SHP77 (cell line): ENCODE measurements around the gene NEK8.

Experiments used
- DNase-seq, 2 experiments: peaks; one replicate each; lab custom pipeline; 2025; lab: John Stamatoyannopoulos, UW

The NEK8 gene

DNA sequence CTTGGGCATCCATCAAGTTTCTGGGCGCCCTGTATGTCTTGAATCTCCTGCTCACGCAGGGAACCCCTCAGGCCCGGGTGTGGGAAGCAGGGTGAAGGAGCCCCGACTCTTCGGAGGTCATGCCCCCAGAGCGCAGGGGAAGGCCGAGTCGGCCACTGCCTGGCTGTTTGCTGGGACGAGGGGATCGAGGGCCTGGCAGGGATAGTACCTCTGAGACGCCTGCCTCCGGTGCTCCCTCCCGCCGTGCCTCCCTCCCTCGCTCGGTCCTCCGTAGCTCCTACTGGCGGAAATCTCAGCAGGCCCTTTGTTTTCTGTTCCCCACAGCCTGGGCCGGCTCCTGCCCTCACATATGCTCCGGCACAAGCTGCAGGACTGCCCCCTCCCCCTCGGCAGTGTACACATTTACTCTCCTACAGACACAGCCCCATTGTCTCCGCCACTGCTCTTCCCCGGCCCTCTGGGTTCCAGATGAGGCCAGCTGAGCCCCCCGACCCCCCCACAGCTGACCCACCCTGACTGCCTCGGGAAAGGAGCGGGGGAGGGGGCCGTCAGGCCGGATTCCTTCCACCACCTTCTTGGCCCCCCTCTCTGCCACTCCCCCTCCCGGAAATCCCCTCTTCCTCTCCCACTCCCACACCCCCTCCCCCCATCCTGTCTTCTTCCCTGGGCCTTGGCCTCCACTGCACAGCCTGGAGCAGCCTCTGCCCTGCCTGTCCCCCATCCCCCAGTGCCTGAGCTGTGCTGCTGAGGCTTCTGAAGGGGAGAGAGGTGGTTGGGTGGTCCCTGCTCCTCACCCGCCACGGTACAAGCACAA is 16.6 kb downstream of the NEK8 start:
- DNase-seq: peak in 1 of 2 experiments; percentile 51

DNA sequence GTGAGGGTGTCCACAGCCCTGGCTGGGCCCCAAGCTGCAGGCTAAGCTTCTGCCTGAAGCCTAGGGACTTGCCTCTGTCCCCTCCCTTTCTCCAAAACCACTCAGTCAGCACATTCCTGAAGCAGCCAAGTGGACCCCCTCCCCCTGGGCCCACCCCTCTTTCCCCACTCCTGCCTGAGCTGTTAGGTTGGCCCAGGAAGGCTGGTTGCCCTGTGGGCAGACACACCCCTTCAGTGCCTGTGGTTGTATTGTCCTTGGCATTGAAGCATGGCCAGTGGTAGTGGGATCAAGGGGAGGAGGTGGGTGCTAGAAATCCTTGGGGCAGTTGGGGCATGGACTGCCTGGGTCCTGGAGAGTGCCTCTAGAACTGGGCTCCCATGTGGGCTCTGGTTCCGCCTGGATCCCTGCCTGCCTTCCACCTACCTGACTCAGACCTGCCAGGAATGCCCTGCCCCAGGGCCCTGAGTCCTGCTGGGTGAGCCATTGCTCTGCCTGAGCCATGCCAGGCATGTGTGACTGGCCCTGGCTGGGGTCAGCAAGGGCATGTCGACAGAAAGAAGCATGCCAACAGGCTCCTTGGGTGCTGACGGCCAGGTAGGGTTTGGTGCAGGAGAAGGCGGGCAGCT is 17.3 kb downstream of the NEK8 start:
- no peak for DNase-seq

DNA sequence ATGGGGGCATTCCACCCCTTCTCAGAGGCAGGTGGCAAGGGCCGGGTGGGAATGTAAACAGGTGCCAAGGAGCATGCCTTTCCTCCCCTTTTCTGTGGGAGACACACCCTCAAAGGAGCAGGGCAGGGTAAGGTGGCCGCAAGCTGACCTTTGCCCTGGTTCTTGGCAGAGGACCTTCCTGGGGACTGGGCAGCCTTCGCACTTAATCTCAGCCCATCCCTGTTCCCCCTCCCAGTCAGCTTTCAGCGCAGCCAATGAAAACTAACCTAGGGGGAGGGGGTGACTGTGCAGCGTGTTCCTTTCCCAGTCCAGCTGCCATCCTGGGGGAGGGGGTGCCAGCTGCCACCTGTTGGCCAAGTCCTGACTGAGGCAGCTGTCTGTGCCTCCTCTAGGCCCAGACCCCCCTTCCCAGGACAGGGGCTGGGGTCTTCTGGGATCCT is 18.0 kb downstream of the NEK8 start:
- peak; percentile 62 to 80 for DNase-seq

DNA sequence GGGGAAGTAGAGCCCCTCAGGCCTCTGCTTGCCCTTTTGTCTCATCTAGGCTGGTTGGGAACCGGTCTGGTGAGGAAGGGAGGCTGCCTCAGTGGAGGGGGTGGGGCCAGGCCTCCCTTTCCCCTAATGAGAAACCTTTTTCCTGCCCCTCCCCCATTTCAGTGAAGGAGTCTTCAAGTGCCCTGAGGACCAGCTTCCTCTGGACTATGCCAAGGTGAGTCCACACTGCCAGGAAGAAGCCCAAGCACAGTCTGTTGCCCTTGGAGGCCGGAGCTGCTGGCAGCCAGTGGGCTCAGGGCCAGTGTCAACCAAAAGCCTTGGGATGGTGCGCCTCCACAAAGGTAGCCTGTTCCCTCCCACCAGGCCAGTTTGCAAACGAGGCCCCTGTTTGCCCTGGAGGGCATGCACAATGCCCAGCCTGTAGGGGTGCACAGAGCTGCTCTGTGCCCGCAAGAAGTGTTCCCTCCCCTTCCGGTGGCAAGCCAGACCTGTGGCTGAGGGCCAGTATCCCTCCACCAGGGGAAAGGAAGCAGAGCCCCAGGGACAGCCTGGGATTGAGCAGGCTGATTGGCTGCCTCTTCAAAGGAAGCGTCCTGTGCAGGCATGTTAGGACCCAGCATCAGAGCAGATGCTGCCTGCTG is 18.6 kb downstream of the NEK8 start:
- DNase-seq: peak; percentile 21 to 22

DNA sequence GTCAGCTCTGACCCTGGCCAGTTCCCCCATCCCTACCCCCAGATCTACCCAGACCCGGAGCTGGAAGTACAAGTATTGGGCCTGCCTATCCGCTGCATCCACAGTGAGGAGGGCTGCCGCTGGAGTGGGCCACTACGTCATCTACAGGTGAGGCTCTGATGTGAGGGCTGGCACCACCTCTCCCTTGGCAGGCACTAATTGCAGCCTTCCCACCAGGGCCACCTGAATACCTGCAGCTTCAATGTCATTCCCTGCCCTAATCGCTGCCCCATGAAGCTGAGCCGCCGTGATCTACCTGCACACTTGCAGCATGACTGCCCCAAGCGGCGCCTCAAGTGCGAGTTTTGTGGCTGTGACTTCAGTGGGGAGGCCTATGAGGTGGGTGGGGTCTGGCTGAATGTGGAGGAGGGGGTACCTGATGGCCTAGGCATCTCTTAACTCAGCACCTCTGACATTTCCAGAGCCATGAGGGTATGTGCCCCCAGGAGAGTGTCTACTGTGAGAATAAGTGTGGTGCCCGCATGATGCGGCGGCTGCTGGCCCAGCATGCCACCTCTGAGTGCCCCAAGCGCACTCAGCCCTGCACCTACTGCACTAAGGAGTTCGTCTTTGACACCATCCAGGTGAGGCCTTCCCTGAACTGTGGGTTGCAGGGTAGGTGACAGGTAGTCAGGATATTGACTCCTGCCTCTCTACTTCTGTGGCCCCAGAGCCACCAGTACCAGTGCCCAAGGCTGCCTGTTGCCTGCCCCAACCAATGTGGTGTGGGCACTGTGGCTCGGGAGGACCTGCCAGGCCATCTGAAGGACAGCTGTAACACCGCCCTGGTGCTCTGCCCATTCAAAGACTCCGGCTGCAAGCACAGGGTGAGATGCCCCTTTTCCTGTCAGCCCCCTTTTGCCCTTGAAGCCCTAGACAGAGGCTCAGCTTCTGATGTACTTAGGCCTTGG is 19.5 kb downstream of the NEK8 start:
- DNase-seq: no peak

DNA sequence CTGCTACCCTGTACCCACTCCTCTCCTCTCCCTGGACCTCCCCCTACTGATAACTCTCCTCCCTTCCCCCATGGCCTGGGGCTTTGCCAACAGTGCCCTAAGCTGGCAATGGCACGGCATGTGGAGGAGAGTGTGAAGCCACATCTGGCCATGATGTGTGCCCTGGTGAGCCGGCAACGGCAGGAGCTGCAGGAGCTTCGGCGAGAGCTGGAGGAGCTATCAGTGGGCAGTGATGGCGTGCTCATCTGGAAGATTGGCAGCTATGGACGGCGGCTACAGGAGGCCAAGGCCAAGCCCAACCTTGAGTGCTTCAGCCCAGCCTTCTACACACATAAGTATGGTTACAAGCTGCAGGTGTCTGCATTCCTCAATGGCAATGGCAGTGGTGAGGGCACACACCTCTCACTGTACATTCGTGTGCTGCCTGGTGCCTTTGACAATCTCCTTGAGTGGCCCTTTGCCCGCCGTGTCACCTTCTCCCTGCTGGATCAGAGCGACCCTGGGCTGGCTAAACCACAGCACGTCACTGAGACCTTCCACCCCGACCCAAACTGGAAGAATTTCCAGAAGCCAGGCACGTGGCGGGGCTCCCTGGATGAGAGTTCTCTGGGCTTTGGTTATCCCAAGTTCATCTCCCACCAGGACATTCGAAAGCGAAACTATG is 20.4 kb downstream of the NEK8 start:
- DNase-seq: no peak

DNA sequence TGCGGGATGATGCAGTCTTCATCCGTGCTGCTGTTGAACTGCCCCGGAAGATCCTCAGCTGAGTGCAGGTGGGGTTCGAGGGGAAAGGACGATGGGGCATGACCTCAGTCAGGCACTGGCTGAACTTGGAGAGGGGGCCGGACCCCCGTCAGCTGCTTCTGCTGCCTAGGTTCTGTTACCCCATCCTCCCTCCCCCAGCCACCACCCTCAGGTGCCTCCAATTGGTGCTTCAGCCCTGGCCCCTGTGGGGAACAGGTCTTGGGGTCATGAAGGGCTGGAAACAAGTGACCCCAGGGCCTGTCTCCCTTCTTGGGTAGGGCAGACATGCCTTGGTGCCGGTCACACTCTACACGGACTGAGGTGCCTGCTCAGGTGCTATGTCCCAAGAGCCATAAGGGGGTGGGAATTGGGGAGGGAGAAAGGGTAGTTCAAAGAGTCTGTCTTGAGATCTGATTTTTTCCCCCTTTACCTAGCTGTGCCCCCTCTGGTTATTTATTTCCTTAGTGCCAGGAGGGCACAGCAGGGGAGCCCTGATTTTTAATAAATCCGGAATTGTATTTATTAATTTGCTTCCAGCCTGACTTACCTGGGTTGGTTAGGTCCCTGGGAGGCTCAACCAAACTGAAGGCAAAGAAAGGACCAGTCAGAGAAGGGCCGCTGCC is 21.1 kb downstream of the NEK8 start:
- DNase-seq: no peak

DNA sequence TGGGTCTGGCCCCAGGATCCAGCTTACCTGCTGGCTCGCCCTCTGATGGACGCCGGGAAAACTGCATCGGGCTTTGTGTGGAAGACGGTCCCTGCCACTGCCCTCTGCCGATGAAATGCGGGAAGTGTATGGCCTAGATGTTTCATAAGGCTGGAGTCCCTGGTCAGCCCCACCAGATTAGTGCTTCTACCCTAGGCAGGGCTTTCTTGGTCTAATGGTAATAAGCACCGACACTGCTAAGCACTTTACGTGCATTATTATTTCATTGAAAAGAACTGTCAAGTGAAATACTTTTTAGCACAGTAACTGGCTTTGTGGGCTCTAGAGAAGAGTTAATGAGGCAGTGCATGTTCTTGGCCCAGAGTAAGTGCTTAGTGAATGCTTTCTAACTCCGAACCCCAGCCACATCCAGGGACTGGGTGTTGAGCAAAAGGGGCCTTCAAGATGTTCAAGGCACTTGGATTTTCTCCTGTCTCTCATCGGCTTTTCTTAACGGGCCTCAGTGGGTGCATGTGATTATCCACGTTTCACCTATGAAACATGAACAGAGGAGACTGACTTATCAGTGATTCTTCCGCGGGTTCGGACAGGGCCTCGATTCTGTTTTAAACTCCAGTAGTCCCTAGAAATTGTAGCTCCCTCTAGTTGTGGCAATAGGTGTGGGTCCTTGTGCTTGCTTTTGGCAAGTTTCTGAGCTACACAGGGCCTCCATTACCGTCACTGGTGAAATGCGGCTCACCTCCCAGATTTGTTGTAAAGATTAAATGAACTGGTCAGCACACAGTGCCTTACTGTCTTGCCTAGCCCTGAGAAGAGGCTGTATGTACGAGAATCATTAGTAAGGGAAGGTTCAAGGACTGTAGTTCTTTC is 21.8 kb downstream of the NEK8 start:
- DNase-seq: peak; percentile 90 to 91

DNA sequence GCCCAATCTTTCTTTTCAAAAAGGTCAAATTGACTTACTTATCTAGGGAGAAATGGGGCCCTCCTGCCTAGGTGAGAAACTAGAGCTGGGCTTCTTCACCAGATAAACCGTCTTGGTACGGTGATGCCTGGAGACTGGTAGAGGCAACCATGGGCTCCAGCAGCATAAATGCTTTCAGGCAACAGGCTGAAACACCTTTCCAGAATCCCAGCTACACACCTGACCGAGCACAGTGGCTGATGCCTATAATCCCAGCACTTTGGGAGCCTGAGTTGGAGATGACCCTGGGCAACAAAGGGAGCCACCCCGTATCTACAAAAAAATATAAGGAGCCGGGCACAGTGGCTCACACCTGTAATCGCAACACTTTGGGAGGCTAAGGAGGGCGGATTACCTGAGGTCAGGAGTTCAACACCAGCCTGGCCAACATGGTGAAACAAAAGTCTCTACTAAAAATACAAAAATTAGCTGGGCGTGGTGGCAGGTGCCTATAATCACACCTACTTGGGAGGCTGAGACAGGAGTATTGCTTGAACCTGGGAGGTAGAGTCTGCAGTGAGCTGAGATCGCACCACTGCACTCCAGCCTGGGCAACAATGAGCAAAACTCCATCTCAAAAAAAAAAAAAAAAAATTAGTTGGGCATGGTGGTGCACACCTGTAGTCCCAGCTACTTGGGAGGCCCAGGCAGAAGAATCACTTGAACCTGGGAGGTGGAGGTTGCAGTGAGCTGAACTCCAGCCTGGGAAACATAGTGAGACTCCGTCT is 23.2 kb downstream of the NEK8 start:
- DNase-seq: no peak

DNA sequence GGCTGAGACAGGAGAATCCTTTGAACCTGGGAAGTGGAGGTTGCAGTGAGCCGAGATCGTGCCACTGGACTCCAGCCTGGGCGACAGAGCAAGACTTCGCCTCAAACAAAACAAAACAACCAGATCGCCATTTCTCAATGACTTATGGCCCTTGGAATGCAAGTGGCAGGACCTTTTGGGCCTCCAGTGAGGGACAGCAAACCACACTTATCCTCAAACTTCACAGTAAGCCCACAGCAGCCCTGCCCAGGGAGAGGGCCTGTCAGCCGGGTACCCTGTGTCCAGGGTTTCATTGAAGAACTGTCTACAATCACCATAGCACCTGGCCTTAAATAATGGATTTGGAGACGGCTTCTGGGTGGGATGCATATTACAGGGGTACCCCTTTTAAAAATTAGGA is 26.9 kb downstream of the NEK8 start:
- DNase-seq: no peak

DNA sequence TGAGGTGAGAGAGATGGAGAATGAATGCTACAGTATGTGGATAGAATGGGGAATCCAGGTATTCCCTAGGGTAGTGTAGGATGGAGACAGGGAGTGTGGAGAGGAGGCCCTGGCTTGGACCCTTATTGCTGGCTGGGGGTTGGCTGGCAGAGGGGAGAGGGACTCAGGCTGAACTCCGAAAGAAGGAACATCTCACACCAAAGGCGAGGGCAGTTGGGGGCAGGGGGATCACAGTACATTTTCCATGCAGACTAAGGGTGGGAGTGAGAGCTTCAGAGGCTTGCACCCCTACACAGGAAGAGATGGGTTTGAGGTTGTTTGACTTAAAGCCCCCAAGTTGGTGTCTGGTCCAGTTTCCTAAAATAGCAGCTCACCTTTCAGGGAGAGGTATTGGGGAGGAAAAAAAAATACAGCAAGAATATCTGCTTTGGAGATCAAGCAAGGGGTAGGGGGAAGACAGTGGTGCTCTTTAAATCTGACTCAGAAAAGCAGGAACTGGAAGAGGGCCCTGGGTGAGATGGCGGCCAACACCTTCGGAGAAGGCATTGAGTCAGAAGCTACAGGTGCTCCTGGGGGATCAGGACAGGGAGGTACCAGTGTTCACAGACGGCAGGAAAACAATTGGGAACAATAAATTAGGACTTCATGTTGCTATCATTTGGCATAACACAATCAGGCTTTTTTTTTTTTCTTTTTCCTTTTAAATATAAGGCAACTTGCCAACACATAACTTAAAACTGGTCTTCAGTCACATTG is 27.6 kb downstream of the NEK8 start:
- no peak for DNase-seq

DNA sequence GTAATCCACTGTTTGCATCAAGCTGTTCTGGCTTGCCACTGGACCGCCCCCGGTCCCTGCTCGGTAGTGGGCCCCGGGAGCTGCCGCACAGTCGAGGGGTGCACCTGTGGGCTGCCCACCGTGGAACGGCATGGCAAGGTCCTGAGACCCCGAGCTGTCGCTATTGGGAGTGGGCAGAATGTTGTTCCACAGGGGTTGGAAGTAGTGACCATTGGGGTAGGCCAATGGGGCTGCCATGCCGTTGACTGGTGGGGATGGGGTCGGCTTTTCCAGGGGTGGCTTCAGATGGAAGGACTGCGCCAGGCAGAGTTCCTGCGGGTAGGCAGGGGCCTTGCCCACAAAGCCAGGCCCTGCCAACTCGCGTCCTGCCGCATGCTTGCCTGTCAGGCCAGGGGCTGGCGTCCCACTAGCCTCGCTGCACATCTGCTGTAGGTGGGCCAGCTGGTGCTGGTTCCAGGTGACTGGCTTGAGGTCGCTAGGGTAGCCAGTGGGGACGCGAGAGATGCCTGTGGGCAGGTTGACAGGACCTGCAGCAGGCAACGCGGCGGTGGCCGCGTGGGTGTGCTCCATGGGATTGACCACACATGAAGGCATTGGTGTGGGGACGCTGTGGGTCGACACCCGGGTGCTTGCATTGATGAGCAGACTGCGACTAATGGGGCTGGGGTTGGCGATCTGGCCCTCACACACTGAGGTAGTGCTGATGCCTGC is 30.0 kb downstream of the NEK8 start:
- no peak for DNase-seq

DNA sequence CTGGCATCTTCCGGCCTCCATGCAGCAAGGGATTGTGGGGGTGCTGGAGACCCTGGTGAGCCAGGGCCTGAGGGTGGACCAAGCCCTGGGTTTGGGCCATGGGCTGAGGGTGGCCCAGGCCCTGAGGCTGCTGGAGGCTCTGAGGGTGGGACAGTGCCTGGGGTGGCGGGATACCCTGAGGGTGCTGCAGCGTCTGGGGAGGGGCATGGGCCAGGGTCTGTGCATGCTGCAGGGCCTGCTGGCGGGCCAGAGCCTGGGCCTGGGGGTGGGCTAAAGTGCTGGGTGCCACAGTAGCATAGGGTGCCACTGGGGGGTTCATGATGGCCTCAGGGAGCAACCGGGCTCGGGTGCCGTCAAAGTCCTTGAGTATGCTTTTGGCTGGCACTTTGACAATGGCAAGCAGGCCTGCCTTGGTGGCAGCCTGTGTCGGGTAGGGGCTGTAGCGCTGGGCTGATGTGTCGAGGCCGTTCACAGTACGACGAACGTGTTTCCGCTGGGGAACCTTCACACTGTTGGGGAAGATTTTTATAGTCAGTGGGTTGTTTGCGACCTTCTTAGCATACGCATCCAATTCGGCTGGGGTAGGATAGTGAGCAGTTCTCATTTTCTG is 30.8 kb downstream of the NEK8 start:
- no peak for DNase-seq

DNA sequence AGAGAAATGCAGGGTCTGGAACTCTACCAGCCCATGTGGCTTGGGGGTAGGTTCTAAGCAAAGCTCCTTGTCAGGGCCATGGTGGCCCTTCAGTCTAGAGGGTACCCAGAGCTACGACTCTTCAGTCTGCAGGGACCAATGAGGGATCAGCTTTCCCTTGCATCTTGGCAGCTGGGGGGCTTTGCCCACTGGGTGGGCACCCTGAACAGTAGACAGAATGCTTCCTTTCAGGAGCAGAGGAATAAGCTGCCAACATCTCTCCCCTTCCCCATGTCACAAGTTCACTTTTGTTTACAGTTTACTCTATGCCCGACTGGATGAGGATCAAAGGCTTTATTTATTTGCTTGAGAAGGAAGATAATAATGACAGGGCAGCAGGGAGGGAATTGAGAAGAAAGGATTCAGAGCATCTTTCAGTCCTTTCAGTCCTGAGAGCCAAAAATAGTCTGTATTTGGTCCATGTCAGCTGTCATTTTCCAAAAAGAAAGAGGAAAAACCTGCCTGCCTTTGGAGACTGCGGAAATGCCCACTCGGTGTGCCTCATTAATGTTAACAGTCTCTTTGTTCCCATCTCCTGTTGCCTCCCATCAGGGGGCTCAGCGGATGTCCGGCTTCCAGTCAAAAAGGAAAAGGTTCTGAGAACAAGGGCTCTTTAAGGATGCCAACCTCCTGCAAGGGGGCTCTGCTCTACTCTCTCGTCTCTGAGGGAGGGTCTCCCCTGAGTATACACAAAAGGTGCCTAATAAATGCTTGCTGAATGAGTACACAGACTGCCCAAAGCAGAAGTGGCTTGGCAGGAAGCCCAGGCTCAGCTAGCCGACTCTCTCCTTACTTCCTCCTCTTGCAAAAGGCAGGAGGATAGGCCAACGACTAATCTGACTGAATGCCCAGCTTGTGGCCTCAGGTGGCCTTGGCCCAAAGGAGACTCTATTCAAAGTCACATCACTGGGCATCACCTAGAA is 32.3 kb downstream of the NEK8 start:
- DNase-seq: no peak

DNA sequence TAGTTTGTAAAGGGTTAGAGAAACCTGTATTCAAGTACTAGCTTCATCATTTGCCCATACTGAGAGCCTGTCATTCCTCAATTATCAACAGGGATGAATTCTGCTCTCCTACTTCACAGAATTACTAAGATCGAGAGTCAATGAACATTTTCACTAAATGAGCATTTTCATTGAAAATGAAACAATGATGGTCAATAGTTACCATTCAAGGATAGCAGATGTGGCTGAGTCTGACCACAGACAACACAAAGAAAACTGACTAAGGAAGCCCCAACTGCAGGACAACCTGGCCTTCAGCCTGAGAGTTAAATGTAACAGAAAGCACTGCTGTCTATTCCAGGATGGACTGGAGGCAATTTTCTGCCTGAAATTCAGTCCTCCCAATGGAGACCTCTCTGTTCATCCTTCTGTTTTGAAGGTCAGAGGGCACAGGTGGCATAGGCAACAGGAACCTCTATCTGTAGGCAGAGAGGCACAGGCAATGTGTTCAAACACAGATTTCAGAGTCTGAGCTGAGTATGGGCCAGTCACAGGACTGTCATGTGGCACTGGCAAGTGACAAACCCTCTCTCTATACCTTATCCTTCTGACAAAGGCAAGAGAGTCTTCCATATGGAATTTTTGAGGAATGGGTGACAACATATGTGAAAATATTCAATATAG is 34.7 kb downstream of the NEK8 start:
- no peak for DNase-seq
